Neural cell (in vitro differentiated cells): Measurements from ENCODE around the gene ESCO1. TPM values are rescaled to one million over a fixed set of nuclear protein-coding genes. Genes with fewer than 3 reads are reported as not detected.

ENCODE experiments used
- H2AFZ ChIP-seq: fragments of 200-600, 300-800 bp; sonication (generic), shearing (Covaris generic); 2 replicates; pipeline ENCODE4 v1.6.0; 2014; ENCODE audit warnings: low read depth, mild to moderate bottlenecking, antibody characterized with exemption, low read length, moderate library complexity
- H3F3A ChIP-seq: fragments of 200-600 bp; shearing (Covaris generic); 2 replicates; pipeline ENCODE4 v1.6.1; 2016; ENCODE audit warnings: mild to moderate bottlenecking, moderate library complexity, mixed read lengths, antibody characterized with exemption, low read length; ENCODE audit not compliant: insufficient read depth, poor library complexity, severe bottlenecking
- H3K27ac ChIP-seq: fragments of 200-600, 300-800 bp; sonication (generic), shearing (Covaris generic); 2 replicates; pipeline ENCODE4 v1.5.1; 2014; ENCODE audit warnings: mild to moderate bottlenecking, low read length, moderate library complexity
- H3K27me3 ChIP-seq: fragments of 300-800, 200-600 bp; sonication (generic), shearing (Covaris generic); 2 replicates; pipeline ENCODE4 v1.6.0; 2014; ENCODE audit warnings: mild to moderate bottlenecking, low read depth, low read length, moderate library complexity; ENCODE audit not compliant: insufficient read depth
- H3K36me3 ChIP-seq: fragments of 300-800, 200-600 bp; sonication (generic), shearing (Covaris generic); 2 replicates; pipeline ENCODE4 v1.5.1; 2014; ENCODE audit warnings: mild to moderate bottlenecking, antibody characterized with exemption, low read length, moderate library complexity; ENCODE audit not compliant: insufficient read depth
- H3K4me2 ChIP-seq: fragments of 300-800, 200-600 bp; sonication (generic), shearing (Covaris generic); 2 replicates; pipeline ENCODE4 v1.6.0; 2014; ENCODE audit warnings: mild to moderate bottlenecking, low read length
- H3K4me3 ChIP-seq: fragments of 300-800, 200-600 bp; sonication (generic), shearing (Covaris generic); 2 replicates; pipeline ENCODE4 v1.5.1; 2014; ENCODE audit warnings: mild to moderate bottlenecking, low read length, moderate library complexity
- H3K79me2 ChIP-seq: fragments of 200-600 bp; shearing (Covaris generic); replicated peaks from 2 replicates; pipeline ENCODE4 v1.6.0; 2014; ENCODE audit warnings: mild to moderate bottlenecking, low read length, moderate library complexity; ENCODE audit not compliant: insufficient read depth
- H3K9ac ChIP-seq: fragments of 300-800, 200-600 bp; sonication (generic), shearing (Covaris generic); 2 replicates; pipeline ENCODE4 v1.6.1; 2016; ENCODE audit warnings: mild to moderate bottlenecking, low read length, mixed read lengths
- H3K9me2 ChIP-seq: fragments of 200-600 bp; shearing (Covaris generic); 2 replicates; pipeline ENCODE4 v1.6.1; 2016; ENCODE audit warnings: mild to moderate bottlenecking, low read length, mixed read lengths; ENCODE audit not compliant: insufficient read depth
- H3K9me3 ChIP-seq: fragments of 200-600, 300-800 bp; sonication (generic), shearing (Covaris generic); 2 replicates; pipeline ENCODE4 v1.6.1; 2016; ENCODE audit warnings: mild to moderate bottlenecking, mixed run types, low read length, moderate library complexity, mixed read lengths
- H4K20me1 ChIP-seq: fragments of 200-600 bp; shearing (Covaris generic); 2 replicates; pipeline ENCODE4 v1.6.1; 2016; ENCODE audit warnings: mild to moderate bottlenecking, mixed run types; ENCODE audit not compliant: insufficient read depth
- EP300 ChIP-seq: fragments of 450-650 bp; conservative IDR thresholded peaks from 2 replicates; pipeline ENCODE4 v1.6.1; 2014; ENCODE audit warnings: antibody characterized with exemption, mild to moderate bottlenecking, moderate library complexity; ENCODE audit not compliant: poor library complexity, severe bottlenecking
- EZH2 ChIP-seq: fragments of 200-600, 300-800 bp; shearing (Covaris generic), sonication (generic); IDR thresholded peaks from 2 replicates; pipeline ENCODE4 v1.6.1; 2014; ENCODE audit warnings: antibody characterized with exemption, low read length, borderline replicate concordance, mild to moderate bottlenecking; ENCODE audit not compliant: insufficient read depth, poor library complexity, severe bottlenecking
- MXI1 ChIP-seq: fragments of 450-650 bp; conservative IDR thresholded peaks from 2 replicates; pipeline ENCODE4 v1.6.1; 2014; ENCODE audit warnings: antibody characterized with exemption, mild to moderate bottlenecking; ENCODE audit not compliant: poor library complexity, severe bottlenecking
- POLR2AphosphoS5 ChIP-seq: IDR thresholded peaks from 2 replicates; pipeline ENCODE4 v1.6.1; 2012
- RAD21 ChIP-seq: fragments of 450-650 bp; conservative IDR thresholded peaks from 2 replicates; pipeline ENCODE4 v1.6.1; 2014; ENCODE audit warnings: antibody characterized with exemption, mild to moderate bottlenecking, moderate library complexity
- SMC3 ChIP-seq: fragments of 450-650 bp; conservative IDR thresholded peaks from 2 replicates; pipeline ENCODE4 v1.6.1; 2014; ENCODE audit warnings: antibody characterized with exemption, mild to moderate bottlenecking, moderate library complexity; ENCODE audit not compliant: poor library complexity
- TAF1 ChIP-seq: IDR thresholded peaks from 2 replicates; pipeline ENCODE4 v1.6.1; 2012; ENCODE audit warnings: low read depth
- polyA plus RNA-seq: library from polyadenylated mRNA; depleted of rRNA; stranded (reverse); fragments of >200 nt; gene quantifications from 2 replicates; pipeline ENCODE4 v1.2.3, GENCODE V29; 2014
- TF ChIP-seq, protein P1 (sequence below): IDR thresholded peaks from 2 replicates; pipeline ENCODE4 v1.6.1; 2012; ENCODE audit warnings: borderline replicate concordance
- TF ChIP-seq, protein P2 (sequence below): fragments of 450-650 bp; IDR thresholded peaks from 2 replicates; pipeline ENCODE4 v1.5.1; 2014; ENCODE audit warnings: antibody characterized with exemption, mild to moderate bottlenecking, moderate library complexity; ENCODE audit not compliant: poor library complexity, severe bottlenecking

Gene ESCO1
- polyA plus RNA-seq, 1 donor from 2014 or later: 26.4 TPM

DNA sequence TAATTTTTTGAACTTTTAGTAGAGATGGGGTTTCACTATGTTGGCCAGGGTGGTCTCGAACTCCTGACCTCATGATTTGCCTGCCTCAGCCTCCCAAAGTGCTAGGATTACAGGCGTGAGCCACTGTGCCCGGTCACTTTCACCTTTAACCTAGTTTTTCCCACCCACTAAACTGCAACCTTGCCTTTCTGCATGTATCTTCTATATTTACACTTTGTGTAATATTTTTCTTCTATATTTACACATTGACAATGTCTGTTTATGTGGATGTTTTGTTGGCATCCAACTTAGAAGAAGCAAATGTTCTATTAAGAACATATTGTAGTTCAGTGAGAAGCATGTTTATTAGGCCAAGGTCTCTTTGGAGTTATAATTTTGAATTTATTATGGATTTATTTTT, 38.3 kb upstream of the ESCO1 start:
- TF ChIP-seq RAD21 (no peak), EP300 (no peak), EZH2 (no peak), SMC3 (no peak), POLR2AphosphoS5 (no peak), MXI1 (no peak), TAF1 (no peak)
- TF ChIP-seq, protein P1, sequence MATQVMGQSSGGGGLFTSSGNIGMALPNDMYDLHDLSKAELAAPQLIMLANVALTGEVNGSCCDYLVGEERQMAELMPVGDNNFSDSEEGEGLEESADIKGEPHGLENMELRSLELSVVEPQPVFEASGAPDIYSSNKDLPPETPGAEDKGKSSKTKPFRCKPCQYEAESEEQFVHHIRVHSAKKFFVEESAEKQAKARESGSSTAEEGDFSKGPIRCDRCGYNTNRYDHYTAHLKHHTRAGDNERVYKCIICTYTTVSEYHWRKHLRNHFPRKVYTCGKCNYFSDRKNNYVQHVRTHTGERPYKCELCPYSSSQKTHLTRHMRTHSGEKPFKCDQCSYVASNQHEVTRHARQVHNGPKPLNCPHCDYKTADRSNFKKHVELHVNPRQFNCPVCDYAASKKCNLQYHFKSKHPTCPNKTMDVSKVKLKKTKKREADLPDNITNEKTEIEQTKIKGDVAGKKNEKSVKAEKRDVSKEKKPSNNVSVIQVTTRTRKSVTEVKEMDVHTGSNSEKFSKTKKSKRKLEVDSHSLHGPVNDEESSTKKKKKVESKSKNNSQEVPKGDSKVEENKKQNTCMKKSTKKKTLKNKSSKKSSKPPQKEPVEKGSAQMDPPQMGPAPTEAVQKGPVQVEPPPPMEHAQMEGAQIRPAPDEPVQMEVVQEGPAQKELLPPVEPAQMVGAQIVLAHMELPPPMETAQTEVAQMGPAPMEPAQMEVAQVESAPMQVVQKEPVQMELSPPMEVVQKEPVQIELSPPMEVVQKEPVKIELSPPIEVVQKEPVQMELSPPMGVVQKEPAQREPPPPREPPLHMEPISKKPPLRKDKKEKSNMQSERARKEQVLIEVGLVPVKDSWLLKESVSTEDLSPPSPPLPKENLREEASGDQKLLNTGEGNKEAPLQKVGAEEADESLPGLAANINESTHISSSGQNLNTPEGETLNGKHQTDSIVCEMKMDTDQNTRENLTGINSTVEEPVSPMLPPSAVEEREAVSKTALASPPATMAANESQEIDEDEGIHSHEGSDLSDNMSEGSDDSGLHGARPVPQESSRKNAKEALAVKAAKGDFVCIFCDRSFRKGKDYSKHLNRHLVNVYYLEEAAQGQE: no peak
- TF ChIP-seq, protein P2, sequence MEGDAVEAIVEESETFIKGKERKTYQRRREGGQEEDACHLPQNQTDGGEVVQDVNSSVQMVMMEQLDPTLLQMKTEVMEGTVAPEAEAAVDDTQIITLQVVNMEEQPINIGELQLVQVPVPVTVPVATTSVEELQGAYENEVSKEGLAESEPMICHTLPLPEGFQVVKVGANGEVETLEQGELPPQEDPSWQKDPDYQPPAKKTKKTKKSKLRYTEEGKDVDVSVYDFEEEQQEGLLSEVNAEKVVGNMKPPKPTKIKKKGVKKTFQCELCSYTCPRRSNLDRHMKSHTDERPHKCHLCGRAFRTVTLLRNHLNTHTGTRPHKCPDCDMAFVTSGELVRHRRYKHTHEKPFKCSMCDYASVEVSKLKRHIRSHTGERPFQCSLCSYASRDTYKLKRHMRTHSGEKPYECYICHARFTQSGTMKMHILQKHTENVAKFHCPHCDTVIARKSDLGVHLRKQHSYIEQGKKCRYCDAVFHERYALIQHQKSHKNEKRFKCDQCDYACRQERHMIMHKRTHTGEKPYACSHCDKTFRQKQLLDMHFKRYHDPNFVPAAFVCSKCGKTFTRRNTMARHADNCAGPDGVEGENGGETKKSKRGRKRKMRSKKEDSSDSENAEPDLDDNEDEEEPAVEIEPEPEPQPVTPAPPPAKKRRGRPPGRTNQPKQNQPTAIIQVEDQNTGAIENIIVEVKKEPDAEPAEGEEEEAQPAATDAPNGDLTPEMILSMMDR: no peak

DNA sequence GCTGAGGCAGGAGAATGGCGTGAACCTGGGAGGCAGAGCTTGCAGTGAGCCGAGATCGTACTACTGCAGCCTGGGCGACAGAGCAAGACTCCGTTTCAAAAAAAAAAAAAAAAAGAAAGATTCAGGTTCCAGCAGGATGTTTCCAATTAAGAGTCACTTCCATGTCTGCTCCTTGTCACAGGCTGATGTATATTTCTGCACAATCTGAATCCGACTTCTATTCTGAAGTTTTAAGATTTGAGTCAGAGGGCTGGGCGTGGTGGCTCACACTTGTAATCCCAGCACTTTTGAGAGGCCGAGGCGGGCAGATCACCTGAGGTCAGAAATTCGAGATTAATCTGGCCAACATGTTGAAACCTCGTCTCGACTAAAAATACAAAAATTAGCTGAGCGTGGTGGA, 36.3 kb upstream of the ESCO1 start:
- no peaks in the 10 kb centered on the region for H4K20me1 ChIP-seq
- H3F3A ChIP-seq: no peaks in the 10 kb centered on the region
- no peak overlapping the region for H3K4me2 ChIP-seq
- H3K36me3 ChIP-seq: no peaks in the 10 kb centered on the region
- no peak overlapping the region for H3K4me3 ChIP-seq
- no peaks in the 10 kb centered on the region for H3K79me2 ChIP-seq
- no peaks in the 10 kb centered on the region for H3K9me3 ChIP-seq
- TF ChIP-seq TAF1 (no peak), RAD21 (no peak), MXI1 (no peak), EZH2 (no peak), POLR2AphosphoS5 (no peak), EP300 (no peak), SMC3 (no peak)
- TF ChIP-seq, protein P1: no peak
- TF ChIP-seq, protein P2: no peak
- no peaks in the 10 kb centered on the region for H3K9me2 ChIP-seq
- no peaks in the 10 kb centered on the region for H3K27me3 ChIP-seq
- no peak overlapping the region for H3K27ac ChIP-seq
- no peak overlapping the region for H3K9ac ChIP-seq
- H2AFZ ChIP-seq: no peak overlapping the region

More for the DNA sequence above, 38.3 kb upstream of the ESCO1 start:
- Histone ChIP-seq H3K79me2 (no peaks in the 10 kb centered on the region), H3K27ac (no peak overlapping the region), H3K36me3 (no peaks in the 10 kb centered on the region), H3K27me3 (no peaks in the 10 kb centered on the region), H3K9me3 (no peaks in the 10 kb centered on the region), H2AFZ (no peak overlapping the region), H4K20me1 (no peaks in the 10 kb centered on the region), H3K4me2 (no peak overlapping the region), H3F3A (no peaks in the 10 kb centered on the region), H3K4me3 (no peak overlapping the region), H3K9ac (no peak overlapping the region), H3K9me2 (no peaks in the 10 kb centered on the region)
